GM12873 (cell line): ENCODE measurements around the gene HSD3B2.

Experiments
- TF ChIP-seq, protein P1 (sequence below): IDR thresholded peaks from 2 replicates; pipeline ENCODE4 v1.5.1; 2012; ENCODE audit warnings: low read depth, mild to moderate bottlenecking, moderate library complexity, low read length, control low read depth; ENCODE audit not compliant: insufficient read depth; ENCODE audit errors: missing control alignments

The HSD3B2 gene

DNA sequence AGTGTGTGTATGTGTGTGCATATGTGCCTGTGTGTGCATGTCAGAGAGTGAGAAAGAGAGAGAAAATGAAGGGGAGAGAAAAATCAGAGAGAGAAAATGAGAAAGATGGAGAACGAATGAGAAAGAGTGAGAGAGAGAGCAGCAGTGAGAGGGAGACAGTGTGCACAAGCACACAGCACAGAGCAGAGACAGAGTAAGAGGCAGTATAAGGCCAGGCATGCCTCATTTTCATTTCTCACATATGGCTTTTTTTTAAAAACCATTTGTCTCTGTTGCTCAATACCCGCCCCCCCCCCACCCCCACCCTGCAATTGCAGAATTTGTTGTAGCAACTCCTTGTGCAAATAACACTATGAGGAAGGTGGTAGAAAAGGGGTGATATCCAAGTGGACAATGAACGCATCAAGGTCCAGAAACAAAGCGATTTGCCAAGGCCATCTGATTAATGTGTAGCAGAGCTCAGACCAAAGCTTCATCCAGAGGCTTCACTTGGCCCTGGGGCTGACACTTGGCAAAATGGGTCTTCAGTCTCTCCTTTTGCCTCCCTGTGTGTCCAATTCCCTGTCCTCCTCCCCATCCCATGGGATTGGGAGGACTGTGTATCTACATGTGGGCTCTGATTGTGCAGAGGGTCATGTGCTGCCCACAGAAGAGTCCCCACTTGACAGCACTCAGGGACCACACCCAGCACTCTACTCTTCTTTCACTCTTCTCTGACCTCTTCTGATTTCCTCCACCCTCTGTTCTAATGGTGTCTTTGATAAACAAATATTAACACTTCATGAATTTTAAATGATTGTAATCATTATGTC lies 53.1 kb downstream of the HSD3B2 start:
- TF ChIP-seq, protein P1, sequence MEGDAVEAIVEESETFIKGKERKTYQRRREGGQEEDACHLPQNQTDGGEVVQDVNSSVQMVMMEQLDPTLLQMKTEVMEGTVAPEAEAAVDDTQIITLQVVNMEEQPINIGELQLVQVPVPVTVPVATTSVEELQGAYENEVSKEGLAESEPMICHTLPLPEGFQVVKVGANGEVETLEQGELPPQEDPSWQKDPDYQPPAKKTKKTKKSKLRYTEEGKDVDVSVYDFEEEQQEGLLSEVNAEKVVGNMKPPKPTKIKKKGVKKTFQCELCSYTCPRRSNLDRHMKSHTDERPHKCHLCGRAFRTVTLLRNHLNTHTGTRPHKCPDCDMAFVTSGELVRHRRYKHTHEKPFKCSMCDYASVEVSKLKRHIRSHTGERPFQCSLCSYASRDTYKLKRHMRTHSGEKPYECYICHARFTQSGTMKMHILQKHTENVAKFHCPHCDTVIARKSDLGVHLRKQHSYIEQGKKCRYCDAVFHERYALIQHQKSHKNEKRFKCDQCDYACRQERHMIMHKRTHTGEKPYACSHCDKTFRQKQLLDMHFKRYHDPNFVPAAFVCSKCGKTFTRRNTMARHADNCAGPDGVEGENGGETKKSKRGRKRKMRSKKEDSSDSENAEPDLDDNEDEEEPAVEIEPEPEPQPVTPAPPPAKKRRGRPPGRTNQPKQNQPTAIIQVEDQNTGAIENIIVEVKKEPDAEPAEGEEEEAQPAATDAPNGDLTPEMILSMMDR, result no peak

DNA sequence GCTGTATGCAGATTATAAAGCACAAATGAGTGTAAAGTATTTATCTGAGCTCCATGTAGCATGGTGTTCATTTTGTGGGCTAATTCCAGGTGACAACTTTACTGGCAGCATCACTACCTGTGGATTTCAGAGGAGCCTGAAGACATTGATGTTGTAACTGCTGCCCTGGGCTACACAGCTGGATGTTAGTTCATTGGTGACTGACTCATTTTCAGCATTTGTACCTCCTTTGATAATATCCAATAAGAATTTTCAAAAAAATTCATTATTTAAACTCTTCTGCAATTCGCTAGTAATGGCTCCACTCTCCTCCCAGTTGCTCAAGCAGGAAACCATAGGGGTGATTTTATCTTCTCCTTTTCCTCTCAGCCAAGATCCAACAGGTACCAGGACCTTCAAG lies 54.8 kb downstream of the HSD3B2 start:
- TF ChIP-seq, protein P1, result no peak

DNA sequence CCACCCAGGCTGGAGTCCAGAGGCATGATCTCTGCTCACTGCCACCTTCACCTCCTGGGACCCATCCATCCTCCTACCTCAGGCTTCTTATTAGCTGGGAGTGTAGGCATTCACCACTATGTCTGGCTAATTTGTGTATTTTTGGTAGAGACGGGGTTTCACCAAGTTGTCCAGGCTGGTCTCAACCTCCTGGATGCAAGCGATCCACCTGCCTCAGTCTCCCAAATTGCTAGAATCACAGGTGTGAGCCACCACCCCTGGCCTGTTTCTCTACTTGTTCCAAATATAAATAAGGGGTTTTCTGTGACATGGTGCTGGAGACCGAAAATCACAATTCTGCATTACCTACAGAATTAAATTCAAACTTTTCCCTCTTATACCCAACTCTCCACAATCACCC lies 55.4 kb downstream of the HSD3B2 start:
- TF ChIP-seq, protein P1, result no peak

DNA sequence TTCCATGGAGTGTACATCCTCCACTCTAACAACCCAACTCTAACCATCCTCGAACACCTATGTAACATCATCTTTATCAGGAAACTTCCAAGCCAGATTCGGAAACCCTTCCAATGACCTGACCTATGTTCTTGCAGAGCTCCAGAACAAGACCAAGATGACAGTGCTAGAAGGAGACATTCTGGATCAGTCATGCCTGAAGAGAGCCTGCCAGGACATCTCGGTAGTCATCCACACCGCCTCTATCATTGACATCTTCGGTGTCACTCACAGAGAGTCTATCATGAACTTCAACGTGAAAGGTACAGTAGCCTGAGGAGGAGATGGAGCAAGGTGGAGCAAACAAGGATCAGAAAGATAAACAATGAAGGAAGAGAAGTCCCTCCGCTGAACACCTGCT lies 56.0 kb downstream of the HSD3B2 start:
- TF ChIP-seq, protein P1, result no peak

DNA sequence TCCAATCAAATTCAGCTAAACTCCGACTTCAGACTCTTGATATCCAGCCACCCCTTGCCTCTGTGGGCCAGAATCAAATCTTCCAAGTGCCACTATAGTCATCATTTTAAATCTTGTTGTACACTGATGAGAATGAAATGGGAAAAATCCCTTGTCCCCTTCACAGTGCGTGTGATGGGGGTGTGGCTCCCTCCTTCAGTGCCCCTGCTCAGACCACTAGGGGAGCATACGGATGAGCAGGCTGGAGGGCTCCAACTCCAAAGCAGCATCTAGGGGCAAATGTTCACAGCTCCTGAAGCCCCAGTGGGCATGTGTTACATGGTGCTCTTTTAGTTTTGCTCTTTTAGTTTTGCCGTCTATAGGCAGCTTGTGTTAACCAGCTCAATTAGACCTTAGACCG lies 56.6 kb downstream of the HSD3B2 start:
- TF ChIP-seq, protein P1, result no peak

DNA sequence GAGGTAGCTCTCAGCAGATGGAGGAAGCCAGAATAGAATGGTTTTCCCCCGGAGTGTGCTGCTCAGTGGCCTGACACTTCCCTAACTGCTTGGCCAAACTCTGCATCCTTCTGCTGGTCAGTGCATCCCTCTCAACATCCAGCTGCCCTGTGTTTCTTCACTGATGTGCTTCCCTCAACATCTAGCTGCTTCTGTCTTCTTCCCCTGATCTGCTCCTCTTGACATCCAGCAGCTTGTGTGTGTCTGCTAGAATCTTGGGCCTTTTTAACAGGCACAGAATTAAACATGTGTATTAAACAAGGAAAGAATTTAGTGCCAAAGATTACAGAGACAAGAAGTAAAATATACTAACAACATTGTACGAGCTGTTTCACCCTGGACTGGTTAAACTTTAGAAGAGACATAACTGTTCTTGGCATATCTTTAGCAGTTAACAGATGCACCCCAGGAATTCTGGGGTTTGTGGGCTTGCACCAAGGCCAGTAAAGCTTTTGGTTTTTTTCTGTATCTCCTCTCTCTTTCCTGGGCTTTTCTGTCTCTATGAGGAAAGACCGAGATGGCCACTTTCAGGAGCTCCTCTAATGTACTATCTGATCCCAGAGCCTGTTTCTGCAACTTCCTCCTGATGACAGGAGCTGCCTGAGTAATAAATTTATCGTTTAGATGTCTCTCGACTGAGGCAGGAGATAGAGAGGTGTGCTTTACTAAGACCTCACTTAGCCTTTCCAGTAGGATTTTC lies 57.3 kb downstream of the HSD3B2 start:
- TF ChIP-seq, protein P1, result no peak
